HepG2 (cell line): ENCODE results near the gene LUC7L. TPM values are rescaled to one million over a fixed set of nuclear protein-coding genes. Genes with fewer than 3 reads are reported as not detected.

ENCODE experiments used
- ATAC-seq: fragments of 200-7000 bp; cut with Tn5 transposase; 3 replicates; pipeline ENCODE4 v1.9.1; 2020; ENCODE audit warnings: mild to moderate bottlenecking, moderate library complexity
- BruUV-seq: library from RNA; stranded (reverse); fragments of 400-500 nt; replicated peaks from 2 replicates; lab custom pipeline; 2021; lab: Mats Ljungman, UMichigan
- CTCF ChIA-PET: fragments of 300-600 bp; formaldehyde crosslinking; extraction: SDS; loops from one replicate; lab custom pipeline; 2021; ENCODE audit warnings: low total read pairs, inconsistent platforms, low intra/inter-chr PET ratio; lab: Yijun Ruan, JAX
- POLR2A ChIA-PET: fragments of 350-600 bp; sonication (Branson Sonifier 250); formaldehyde crosslinking; loops from one replicate; lab custom pipeline; 2020; ENCODE audit warnings: antibody characterized with exemption, inconsistent platforms; lab: Yijun Ruan, JAX
- DNase-seq: peaks from one replicate; pipeline ENCODE4 v3.0.0-alpha.2; 2015; ENCODE audit warnings: low spot score
- FAIRE-seq: peaks from 3 replicates; lab custom pipeline; 2011; peaks lifted over from hg19 to GRCh38; lab: Jason Lieb, UNC
- H2AFZ ChIP-seq: one replicate; pipeline ENCODE4 v1.6.1; 2011; ENCODE audit warnings: low read length, inconsistent platforms
- H3K27ac ChIP-seq: fragments of 300-600 bp; 3 replicates; pipeline ENCODE4 v1.8.0; 2011; ENCODE audit warnings: mixed run types, mild to moderate bottlenecking, mixed read lengths, low read length, inconsistent platforms; ENCODE audit not compliant: insufficient read depth; ENCODE audit errors: extremely low read length
- H3K27me3 ChIP-seq, 2 experiments: fragments of 200-600 bp in 1 of 2; 2 replicates in 1 of 2; 3 replicates in 1 of 2; pipeline versions ENCODE4 v1.6.0 to v1.8.0; 2011; ENCODE audit warnings: low read length in 2 of 2, mild to moderate bottlenecking in 2 of 2, moderate library complexity in 2 of 2, inconsistent platforms in 1 of 2; ENCODE audit not compliant: insufficient read depth in 2 of 2, control insufficient read depth in 1 of 2
- H3K36me3 ChIP-seq, 2 experiments: fragments of 200-600 bp in 1 of 2; replicated peaks in 1 of 2; 2 replicates in 1 of 2; 3 replicates in 1 of 2; pipeline versions ENCODE4 v1.5.1 to v1.8.0; 2011; ENCODE audit warnings: low read length in 2 of 2, inconsistent platforms in 1 of 2; ENCODE audit not compliant: insufficient read depth in 2 of 2, control insufficient read depth in 1 of 2
- H3K4me1 ChIP-seq: 2 replicates; pipeline ENCODE4 v1.5.1; 2012; ENCODE audit warnings: low read length, inconsistent platforms; ENCODE audit not compliant: insufficient read depth
- H3K4me2 ChIP-seq: 2 replicates; pipeline ENCODE4 v1.6.0; 2011; ENCODE audit warnings: low read depth, low read length, inconsistent platforms
- H3K4me3 ChIP-seq, 3 experiments: fragments of 200-600 bp in 1 of 3; sonication (generic), shearing (Covaris generic) in 1 of 3; replicated peaks in 1 of 3; 2 replicates each; pipeline ENCODE4 v1.5.1; 2011 to 2016; ENCODE audit warnings: low read length in 3 of 3, inconsistent platforms in 2 of 3, low read depth in 2 of 3, mild to moderate bottlenecking in 2 of 3, control low read depth in 1 of 3, mixed read lengths in 1 of 3; ENCODE audit not compliant: insufficient read depth in 1 of 3
- H3K79me2 ChIP-seq: one replicate; pipeline ENCODE4 v1.6.1; 2011; ENCODE audit warnings: low read length, inconsistent platforms; ENCODE audit not compliant: insufficient read depth
- H3K9ac ChIP-seq: 2 replicates; pipeline ENCODE4 v1.6.0; 2011; ENCODE audit warnings: mild to moderate bottlenecking, low read depth, low read length, inconsistent platforms; ENCODE audit not compliant: insufficient read depth
- H3K9me3 ChIP-seq: 2 replicates; pipeline ENCODE4 v1.5.1; 2012; ENCODE audit warnings: mild to moderate bottlenecking, low read length
- H4K20me1 ChIP-seq: 2 replicates; pipeline ENCODE4 v1.6.0; 2011; ENCODE audit warnings: inconsistent platforms, mild to moderate bottlenecking, low read length, moderate library complexity; ENCODE audit not compliant: insufficient read depth
- ATF7-NPFF ChIP-seq: sonication (generic); formaldehyde crosslinking; IDR thresholded peaks from 2 replicates; pipeline ENCODE4 v1.8.1; 2023; ENCODE audit warnings: mild to moderate bottlenecking, low read depth, missing genetic modification reagents, moderate library complexity
- BCLAF1 ChIP-seq: fragments of 450-650 bp; IDR thresholded peaks from 2 replicates; pipeline ENCODE4 v1.6.1; 2017; ENCODE audit warnings: mild to moderate bottlenecking
- CBX2 ChIP-seq, 2 experiments: fragments of 200-600 bp in 1 of 2; sonication (generic); formaldehyde crosslinking in 1 of 2; IDR thresholded peaks; 2 replicates each; pipeline versions ENCODE4 v1.7.0 to v1.8.1; 2018 to 2022; ENCODE audit warnings: low read depth in 2 of 2, low read length in 1 of 2, mild to moderate bottlenecking in 1 of 2, missing genetic modification reagents in 1 of 2
- HDAC2 ChIP-seq: sonication (generic); formaldehyde crosslinking; IDR thresholded peaks from 2 replicates; pipeline ENCODE4 v1.4.0; 2020; ENCODE audit warnings: missing genetic modification reagents
- HOXA5 ChIP-seq: sonication (generic); formaldehyde crosslinking; IDR thresholded peaks from 2 replicates; pipeline ENCODE4 v1.4.0; 2020; ENCODE audit warnings: missing genetic modification reagents
- MXI1 ChIP-seq: IDR thresholded peaks from 3 replicates; pipeline ENCODE4 v1.6.1; 2012; ENCODE audit warnings: low read depth, low read length, inconsistent platforms, borderline replicate concordance
- PTBP1 ChIP-seq: fragments of 200-400 bp; formaldehyde crosslinking; IDR thresholded peaks from 2 replicates; pipeline ENCODE4 v1.6.1; 2018; ENCODE audit warnings: low read length, low read depth; ENCODE audit not compliant: poor library complexity, severe bottlenecking
- RAD51 ChIP-seq: fragments of 450-650 bp; IDR thresholded peaks from 2 replicates; pipeline ENCODE4 v1.6.1; 2016; ENCODE audit warnings: borderline replicate concordance
- SNRNP70 ChIP-seq: fragments of 200-400 bp; formaldehyde crosslinking; IDR thresholded peaks from 2 replicates; pipeline ENCODE4 v1.6.1; 2017; ENCODE audit warnings: mild to moderate bottlenecking, low read depth, low read length, moderate library complexity
- SP5 ChIP-seq: IDR thresholded peaks from 2 replicates; pipeline ENCODE4 v1.6.1; 2016; ENCODE audit warnings: low read depth, borderline replicate concordance
- ZBTB7A ChIP-seq: sonication (generic); formaldehyde crosslinking; IDR thresholded peaks from 2 replicates; pipeline ENCODE4 v1.8.0; 2022; ENCODE audit warnings: mild to moderate bottlenecking, missing genetic modification reagents
- ZBTB7B ChIP-seq: sonication (generic); formaldehyde crosslinking; IDR thresholded peaks from 2 replicates; pipeline ENCODE4 v1.4.0; 2020; ENCODE audit warnings: missing genetic modification reagents
- ZNF776 ChIP-seq: sonication (generic); formaldehyde crosslinking; IDR thresholded peaks from 2 replicates; pipeline ENCODE4 v1.4.0; 2020; ENCODE audit warnings: mild to moderate bottlenecking, missing genetic modification reagents
- WGBS: methylation state at CpG from one replicate; pipeline ENCODE4 v1.1.6; 2017; ENCODE audit warnings: low lambda C conversion rate; 5-methylcytosine and 5-hydroxymethylcytosine counted together
- in situ Hi-C: cut with HindIII; loops from 2 replicates; pipeline ENCODE4 v1.10.0; 2017; ENCODE audit warnings: low pct_unique_long_range_greater_than_20kb; ENCODE audit not compliant: extremely low pct_ligation_motif_present
- intact Hi-C: fragments of 100-400 bp; cut with micrococcal nuclease; formaldehyde crosslinking; loops from one replicate; pipeline ENCODE4 v1.10.0; 2022; ENCODE audit not compliant: unreplicated experiment
- polyA plus RNA-seq, 8 experiments: library from polyadenylated mRNA; depleted of rRNA in 3 of 8; stranded (reverse) in 7 of 8; unstranded in 1 of 8; fragments of >200 nt; fragmentation: Illumina TruSeq in 4 of 8; extraction: Trizol in 4 of 8; gene quantifications; 2 replicates each; pipeline versions ENCODE4 v1.2.1 to v1.2.3, GENCODE V29; 2011 to 2016; ENCODE audit warnings: low read depth in 4 of 8, missing spikeins in 1 of 8, mixed read lengths in 1 of 8; ENCODE audit not compliant: insufficient read depth in 1 of 8
- total RNA-seq, 5 experiments: library from RNA; depleted of rRNA; stranded (reverse); fragments of >200 nt; fragmentation: Illumina TruSeq; extraction: Trizol; gene quantifications; 2 replicates each; pipeline ENCODE4 v1.2.3, GENCODE V29; 2016; ENCODE audit warnings: low read depth in 1 of 5
- TF ChIP-seq, protein P1 (sequence below): sonication (generic); formaldehyde crosslinking; IDR thresholded peaks from 2 replicates; pipeline ENCODE4 v1.8.0; 2022; ENCODE audit warnings: mild to moderate bottlenecking, missing genetic modification reagents; ENCODE audit not compliant: insufficient replicate concordance
- TF ChIP-seq, protein P2 (sequence below): sonication (generic); IDR thresholded peaks from 2 replicates; pipeline ENCODE4 v1.6.1; 2016; ENCODE audit warnings: low read depth, borderline replicate concordance
- TF ChIP-seq, protein P3 (sequence below): sonication (generic); formaldehyde crosslinking; IDR thresholded peaks from 2 replicates; pipeline ENCODE4 v1.5.0; 2020; ENCODE audit warnings: missing genetic modification reagents

The LUC7L gene
- total and polyA plus RNA-seq, 2 of the 13 experiments (the other 11 are each of a cell fraction or from before 2014, with no cell fraction given) = 48.7 to 56.9 TPM

DNA sequence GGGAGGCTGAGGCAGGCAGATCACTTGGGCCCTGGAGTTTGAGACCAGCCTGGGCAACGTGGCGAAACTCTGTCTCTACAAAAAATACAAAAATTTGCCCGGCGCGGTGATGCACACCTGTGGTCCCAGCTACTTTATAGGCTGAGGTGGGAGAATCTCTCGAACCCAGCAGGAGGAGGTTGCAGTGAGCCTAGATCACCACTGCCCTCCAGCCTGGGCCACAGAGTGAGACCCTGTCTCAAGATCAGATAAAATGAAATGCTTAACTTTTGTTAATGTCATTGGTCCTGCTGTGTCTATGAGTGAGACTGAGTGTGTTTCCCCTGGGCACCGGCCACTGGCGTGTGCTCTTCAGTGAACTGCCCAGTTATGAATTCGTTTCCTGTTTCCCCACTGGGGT lies 15.9 kb upstream of the LUC7L start (continued):
- TF ChIP-seq BCLAF1 = no peak
- TF ChIP-seq, all 625 proteins: peak for 0

DNA sequence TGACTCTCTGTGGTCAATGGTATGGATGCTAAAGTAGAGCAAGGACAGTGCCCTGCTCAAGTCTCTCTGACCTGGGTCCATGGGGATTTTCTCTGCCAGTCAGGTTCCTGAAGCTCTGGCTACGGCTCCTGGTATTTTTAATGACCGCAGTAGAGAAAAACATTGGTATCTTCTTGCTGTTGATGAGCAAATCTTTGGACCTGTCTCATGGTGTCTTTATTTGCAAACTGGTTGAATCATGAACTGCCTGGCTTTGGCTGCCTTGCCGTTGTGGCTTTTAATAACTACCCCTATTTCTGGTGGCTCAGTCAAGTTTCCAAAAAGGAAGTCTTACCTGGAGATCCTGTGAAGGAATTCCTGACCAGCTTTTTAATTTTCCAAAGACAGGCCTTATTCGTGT lies 14.1 kb upstream of the LUC7L start:
- Histone ChIP-seq H3K9me3 (no peaks in the 10 kb centered on the region), H3K27ac (no peak overlapping the region), H3K9ac (no peak overlapping the region), H3K36me3 (no peaks in the 10 kb centered on the region), H3K4me2 (no peak overlapping the region), H3K4me1 (peaks cover 24% of the 10 kb centered on the region), H3K27me3 (no peaks in the 10 kb centered on the region), H2AFZ (no peak overlapping the region), H3K79me2 (no peaks in the 10 kb centered on the region), H4K20me1 (no peaks in the 10 kb centered on the region), H3K4me3 (no peak overlapping the region)
- in situ Hi-C loops = no loop called here
- intact Hi-C loops = no loop called here
- ChIA-PET CTCF (no interaction called here), POLR2A (interaction anchor here (1.7 kb wide), 1 partner anchor 8 kb away, joined by 4 read pairs; no protein-coding TSS in a partner anchor)
- BruUV-seq = no TSS peak
- FAIRE-seq (no peak), ATAC-seq (no peak), DNase-seq (no peak)
- TF ChIP-seq HOXA5 (CRISPR knock-in tag) (no peak), ZNF776 (CRISPR knock-in tag) (no peak), HDAC2 (CRISPR knock-in tag) (no peak), ATF7-NPFF (CRISPR knock-in tag) (no peak), ZBTB7A (CRISPR knock-in tag) (no peak), SNRNP70 (no peak), CBX2 (IDR thresholded peaks at IDR 0.05; ENCODE audit: low read depth, low read length) (no peak), CBX2 (CRISPR knock-in tag; IDR thresholded peaks at IDR 0.05; ENCODE audit: low read depth) (no peak), PTBP1 (no peak), RAD51 (no peak), SP5 (CRISPR knock-in tag) (no peak), ZBTB7B (CRISPR knock-in tag) (no peak), MXI1 (no peak)
- TF ChIP-seq, protein P1, sequence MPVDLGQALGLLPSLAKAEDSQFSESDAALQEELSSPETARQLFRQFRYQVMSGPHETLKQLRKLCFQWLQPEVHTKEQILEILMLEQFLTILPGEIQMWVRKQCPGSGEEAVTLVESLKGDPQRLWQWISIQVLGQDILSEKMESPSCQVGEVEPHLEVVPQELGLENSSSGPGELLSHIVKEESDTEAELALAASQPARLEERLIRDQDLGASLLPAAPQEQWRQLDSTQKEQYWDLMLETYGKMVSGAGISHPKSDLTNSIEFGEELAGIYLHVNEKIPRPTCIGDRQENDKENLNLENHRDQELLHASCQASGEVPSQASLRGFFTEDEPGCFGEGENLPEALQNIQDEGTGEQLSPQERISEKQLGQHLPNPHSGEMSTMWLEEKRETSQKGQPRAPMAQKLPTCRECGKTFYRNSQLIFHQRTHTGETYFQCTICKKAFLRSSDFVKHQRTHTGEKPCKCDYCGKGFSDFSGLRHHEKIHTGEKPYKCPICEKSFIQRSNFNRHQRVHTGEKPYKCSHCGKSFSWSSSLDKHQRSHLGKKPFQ (CRISPR knock-in tag) = no peak
- TF ChIP-seq, protein P2, sequence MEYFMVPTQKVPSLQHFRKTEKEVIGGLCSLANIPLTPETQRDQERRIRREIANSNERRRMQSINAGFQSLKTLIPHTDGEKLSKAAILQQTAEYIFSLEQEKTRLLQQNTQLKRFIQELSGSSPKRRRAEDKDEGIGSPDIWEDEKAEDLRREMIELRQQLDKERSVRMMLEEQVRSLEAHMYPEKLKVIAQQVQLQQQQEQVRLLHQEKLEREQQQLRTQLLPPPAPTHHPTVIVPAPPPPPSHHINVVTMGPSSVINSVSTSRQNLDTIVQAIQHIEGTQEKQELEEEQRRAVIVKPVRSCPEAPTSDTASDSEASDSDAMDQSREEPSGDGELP = no peak
- TF ChIP-seq, protein P3, sequence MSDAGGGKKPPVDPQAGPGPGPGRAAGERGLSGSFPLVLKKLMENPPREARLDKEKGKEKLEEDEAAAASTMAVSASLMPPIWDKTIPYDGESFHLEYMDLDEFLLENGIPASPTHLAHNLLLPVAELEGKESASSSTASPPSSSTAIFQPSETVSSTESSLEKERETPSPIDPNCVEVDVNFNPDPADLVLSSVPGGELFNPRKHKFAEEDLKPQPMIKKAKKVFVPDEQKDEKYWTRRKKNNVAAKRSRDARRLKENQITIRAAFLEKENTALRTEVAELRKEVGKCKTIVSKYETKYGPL (CRISPR knock-in tag) = no peak
- 74% methylated on average over 4 of the region's 4 CpGs for WGBS
